Measurements from ENCODE around the gene SLC6A9. TPM values are rescaled to one million over a fixed set of nuclear protein-coding genes. Genes with fewer than 3 reads are reported as not detected.
A peak's percentile ranks its signal among the peaks of the same experiment; 100 is the strongest.

Gene SLC6A9
- polyA plus RNA-seq, 4 donors: 0.81 to 15.7 (median 2.0) TPM

DNA sequence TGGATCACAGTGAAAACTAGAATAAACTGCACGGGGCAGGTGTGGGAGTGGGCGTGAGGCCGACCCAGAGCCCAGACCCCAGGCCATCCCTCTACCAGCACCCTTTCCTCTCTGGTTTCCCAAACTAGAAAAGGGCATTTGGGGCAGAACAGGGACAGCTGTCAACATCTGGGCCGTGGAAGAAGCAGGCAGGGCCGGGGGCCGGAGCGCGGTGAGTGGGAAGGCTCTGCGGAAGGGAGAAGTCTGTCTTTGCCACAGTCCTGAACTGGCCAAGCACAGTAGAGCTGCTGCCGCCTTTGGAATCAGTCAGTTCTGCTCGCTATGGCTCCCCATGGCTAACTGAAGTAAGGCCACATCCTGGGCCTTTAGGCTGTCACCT, 33.3 kb downstream of the SLC6A9 start:
- Histone ChIP-seq H3K27ac (ENCODE audit: low read depth in 1 of 3, low read length in 2 of 3) (peak overlapping the region in 1 of 3 donors; percentile 78), H3K9me3 (ENCODE audit: control insufficient read depth in 2 of 2, insufficient read depth in 1 of 2, low read depth in 1 of 2, low read length in 1 of 2) (no peaks in the 10 kb centered on the region), H3K4me1 (ENCODE audit: control insufficient read depth in 3 of 3, insufficient read depth in 2 of 3, low read depth in 1 of 3, low read length in 2 of 3) (peaks cover 0 to 24% (median 0%) of the 10 kb centered on the region in 3 donors), H3K4me3 (ENCODE audit: low read depth in 1 of 3, low read length in 3 of 3) (peak overlapping the region in 1 of 3 donors; percentile 34), H3K27me3 (ENCODE audit: control insufficient read depth in 3 of 3, insufficient read depth in 3 of 3, low read length in 3 of 3) (no peaks in the 10 kb centered on the region), H3K36me3 (ENCODE audit: control insufficient read depth in 3 of 3, insufficient read depth in 2 of 3, low read depth in 1 of 3, low read length in 3 of 3) (peaks cover 0 to 40% (median 0%) of the 10 kb centered on the region in 3 donors)
- FAIRE-seq: no peak
- DNase-seq: no peak
- 75 to 85% (median 77%) methylated on average over 10 to 11 of the region's 11 CpGs for WGBS, 3 donors

DNA sequence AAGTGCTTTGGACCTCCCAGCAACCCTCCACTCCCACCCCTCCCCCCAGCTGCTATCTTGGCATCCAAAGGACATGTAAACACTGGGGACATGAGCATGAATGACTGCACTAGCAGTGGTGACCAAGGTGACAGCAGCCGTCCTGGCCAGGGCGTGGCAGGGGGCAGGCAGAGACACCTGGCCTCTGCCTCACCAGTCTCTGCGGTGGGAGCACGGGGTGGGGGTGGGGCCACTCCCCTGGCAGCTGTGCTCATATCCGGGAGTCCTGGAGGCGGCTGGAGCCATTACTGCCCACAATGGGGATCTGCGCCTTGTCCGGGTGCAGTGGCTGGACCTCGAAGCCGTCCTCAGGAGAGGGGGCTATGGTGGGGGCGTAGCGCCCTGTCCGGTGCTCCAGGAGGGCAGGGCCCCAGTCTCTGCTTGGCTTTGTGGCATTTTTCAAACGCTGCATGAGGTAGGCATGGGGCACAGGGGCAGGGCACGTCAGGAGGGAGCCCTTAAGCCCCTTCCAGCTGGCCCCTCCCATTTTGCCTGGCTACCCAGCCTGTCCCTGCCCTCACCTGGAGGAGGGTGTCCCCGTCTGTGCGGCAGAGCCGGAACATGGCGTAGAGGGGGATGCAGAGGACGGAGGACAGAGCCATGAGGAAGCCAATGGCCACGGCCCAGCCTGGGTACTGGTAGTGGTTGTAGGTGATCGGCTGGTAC, 33.8 kb downstream of the SLC6A9 start:
- Histone ChIP-seq H3K4me3 (ENCODE audit: low read depth in 1 of 3, low read length in 3 of 3) (peak overlapping the region in 1 of 3 donors; percentile 34), H3K27me3 (ENCODE audit: control insufficient read depth in 3 of 3, insufficient read depth in 3 of 3, low read length in 3 of 3) (no peaks in the 10 kb centered on the region), H3K4me1 (ENCODE audit: control insufficient read depth in 3 of 3, insufficient read depth in 2 of 3, low read depth in 1 of 3, low read length in 2 of 3) (peaks cover 0 to 29% (median 0%) of the 10 kb centered on the region in 3 donors), H3K9me3 (ENCODE audit: control insufficient read depth in 2 of 2, insufficient read depth in 1 of 2, low read depth in 1 of 2, low read length in 1 of 2) (no peaks in the 10 kb centered on the region), H3K27ac (ENCODE audit: low read depth in 1 of 3, low read length in 2 of 3) (peak overlapping the region in 1 of 3 donors; percentile 78), H3K36me3 (ENCODE audit: control insufficient read depth in 3 of 3, insufficient read depth in 2 of 3, low read depth in 1 of 3, low read length in 3 of 3) (peaks cover 0 to 40% (median 0%) of the 10 kb centered on the region in 3 donors)
- WGBS, 3 donors: 25 to 74% (median 47%) methylated on average over 22 of the region's 22 CpGs
- peak; percentile 52 to 80 for DNase-seq
- FAIRE-seq: no peak

DNA sequence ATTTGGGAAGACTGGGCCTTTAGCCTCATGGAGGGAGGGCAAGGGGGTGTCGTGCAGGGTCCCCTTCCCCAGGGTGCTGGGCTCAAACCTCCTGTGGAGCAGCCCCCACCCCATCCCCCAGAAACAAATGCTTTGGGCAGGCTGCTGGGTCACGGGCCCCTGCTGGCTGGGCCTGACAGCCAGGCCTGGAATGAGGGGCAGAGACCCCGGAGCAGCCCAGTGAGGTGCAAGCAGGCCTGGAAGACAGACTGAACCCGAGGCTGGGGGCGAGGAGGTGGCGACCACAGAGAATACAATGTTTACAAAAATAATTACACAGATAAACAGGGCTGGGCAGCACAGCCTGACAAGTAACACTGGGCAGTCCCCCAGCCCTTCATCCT, 34.5 kb downstream of the SLC6A9 start:
- DNase-seq (no peak), FAIRE-seq (no peak)
- no peaks in the 10 kb centered on the region for H3K9me3 ChIP-seq (ENCODE audit: control insufficient read depth in 2 of 2, insufficient read depth in 1 of 2, low read depth in 1 of 2, low read length in 1 of 2)
- 69 to 73% (median 73%) methylated on average over 6 of the region's 6 CpGs for WGBS, 3 donors
- H3K27me3 ChIP-seq (ENCODE audit: control insufficient read depth in 3 of 3, insufficient read depth in 3 of 3, low read length in 3 of 3): no peaks in the 10 kb centered on the region
- H3K4me1 ChIP-seq (ENCODE audit: control insufficient read depth in 3 of 3, insufficient read depth in 2 of 3, low read depth in 1 of 3, low read length in 2 of 3): peaks cover 0 to 33% (median 0%) of the 10 kb centered on the region in 3 donors
- H3K4me3 ChIP-seq (ENCODE audit: low read depth in 1 of 3, low read length in 3 of 3): no peak overlapping the region
- peaks cover 0 to 40% (median 0%) of the 10 kb centered on the region in 3 donors for H3K36me3 ChIP-seq (ENCODE audit: control insufficient read depth in 3 of 3, insufficient read depth in 2 of 3, low read depth in 1 of 3, low read length in 3 of 3)
- H3K27ac ChIP-seq (ENCODE audit: low read depth in 1 of 3, low read length in 2 of 3): peak overlapping the region in 1 of 3 donors; percentile 61

DNA sequence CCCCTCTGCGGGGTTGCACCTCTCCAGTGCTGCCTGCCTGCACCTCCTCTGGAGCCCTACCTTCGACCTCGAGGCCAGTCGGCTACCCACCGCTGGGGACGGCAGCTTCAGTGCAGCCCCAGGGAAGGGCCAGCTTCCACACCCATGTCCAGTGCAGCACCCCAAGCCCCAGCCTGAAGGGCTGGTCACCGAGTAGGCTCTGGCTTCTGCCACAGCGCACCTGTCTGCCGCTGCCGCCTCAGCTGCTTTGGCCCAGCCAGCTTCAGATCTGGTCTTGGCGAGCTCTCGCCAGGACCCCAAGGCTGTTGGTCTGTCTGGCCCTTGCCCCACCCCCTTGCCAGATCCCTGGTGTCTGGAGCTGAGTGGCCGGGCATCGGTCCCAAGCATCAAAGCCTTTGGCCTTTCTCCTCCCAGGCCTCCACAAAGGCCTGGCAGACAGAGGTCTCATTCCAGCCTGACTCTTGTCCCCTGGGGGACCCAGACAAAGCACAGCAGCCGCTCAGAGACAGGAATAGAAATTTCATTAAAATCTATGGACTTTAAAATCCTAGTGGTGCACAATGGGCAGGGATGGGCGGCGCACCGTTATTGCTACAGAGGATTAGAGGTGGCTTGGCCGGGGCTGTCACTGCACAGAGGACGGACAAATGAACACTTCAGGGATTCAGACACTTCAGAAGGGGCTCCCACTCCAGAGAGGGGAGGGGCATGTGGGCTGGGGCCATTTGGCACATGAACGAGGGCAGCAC, 35.1 kb downstream of the SLC6A9 start:
- Histone ChIP-seq H3K4me1 (ENCODE audit: control insufficient read depth in 3 of 3, insufficient read depth in 2 of 3, low read depth in 1 of 3, low read length in 2 of 3) (peaks cover 0 to 34% (median 0%) of the 10 kb centered on the region in 3 donors), H3K9me3 (ENCODE audit: control insufficient read depth in 2 of 2, insufficient read depth in 1 of 2, low read depth in 1 of 2, low read length in 1 of 2) (no peaks in the 10 kb centered on the region), H3K27ac (ENCODE audit: low read depth in 1 of 3, low read length in 2 of 3) (no peak overlapping the region), H3K27me3 (ENCODE audit: control insufficient read depth in 3 of 3, insufficient read depth in 3 of 3, low read length in 3 of 3) (no peaks in the 10 kb centered on the region), H3K4me3 (ENCODE audit: low read depth in 1 of 3, low read length in 3 of 3) (no peak overlapping the region), H3K36me3 (ENCODE audit: control insufficient read depth in 3 of 3, insufficient read depth in 2 of 3, low read depth in 1 of 3, low read length in 3 of 3) (peaks cover 0 to 39% (median 0%) of the 10 kb centered on the region in 3 donors)
- no peak for FAIRE-seq
- DNase-seq: no peak
- WGBS, 3 donors: 83 to 90% (median 84%) methylated on average over 21 of the region's 21 CpGs

DNA sequence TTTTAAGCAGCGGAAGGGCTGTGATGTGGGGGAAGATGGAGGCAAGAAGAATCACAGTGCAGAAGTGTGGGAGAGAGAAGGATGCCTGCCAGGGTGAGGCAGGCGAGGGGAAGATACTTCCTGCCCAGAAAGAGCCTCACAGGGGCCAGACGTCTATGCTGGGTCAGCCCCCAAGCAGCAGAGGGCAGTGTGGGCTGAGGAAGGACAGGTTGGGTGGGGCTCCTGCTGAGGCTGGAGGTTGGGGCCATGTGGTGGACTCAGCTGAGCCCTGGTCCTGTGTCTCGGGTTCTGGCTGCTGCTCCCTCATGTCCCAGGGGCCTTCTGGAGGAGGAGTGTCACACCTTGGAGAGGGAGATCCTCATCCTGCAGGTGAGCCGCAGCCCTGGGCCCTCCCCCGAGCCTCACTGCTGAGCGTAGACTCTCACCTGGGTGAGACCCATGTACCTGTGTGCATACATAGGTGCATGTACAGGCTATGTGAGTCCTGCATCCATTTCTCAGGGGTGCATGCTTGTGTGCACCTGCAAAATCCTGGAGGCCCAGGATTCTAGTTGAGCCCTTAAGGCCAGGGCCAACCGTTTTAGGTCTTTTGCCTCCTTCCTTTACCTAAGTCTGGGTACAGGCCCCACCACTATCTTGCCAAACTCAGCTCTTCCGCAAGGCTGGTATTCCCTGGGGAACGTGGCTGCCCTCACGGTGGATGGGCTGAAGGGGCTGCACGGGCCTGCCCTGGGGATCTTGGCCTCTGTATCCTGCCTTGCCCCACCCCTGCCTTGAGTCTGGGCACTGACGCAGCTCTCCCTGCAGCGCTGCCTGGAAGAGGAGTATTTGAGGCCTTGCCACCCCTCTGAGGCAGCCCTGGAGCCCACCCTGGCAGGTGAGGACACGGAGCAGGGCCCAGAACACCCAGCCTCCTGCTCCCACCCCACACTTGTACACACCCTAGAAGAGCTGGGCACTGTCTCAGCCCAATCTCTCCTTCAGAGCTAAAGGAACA, 36.2 kb downstream of the SLC6A9 start:
- Histone ChIP-seq H3K4me1 (ENCODE audit: control insufficient read depth in 3 of 3, insufficient read depth in 2 of 3, low read depth in 1 of 3, low read length in 2 of 3) (peaks cover 0 to 44% (median 4%) of the 10 kb centered on the region in 3 donors), H3K27me3 (ENCODE audit: control insufficient read depth in 3 of 3, insufficient read depth in 3 of 3, low read length in 3 of 3) (no peaks in the 10 kb centered on the region), H3K9me3 (ENCODE audit: control insufficient read depth in 2 of 2, insufficient read depth in 1 of 2, low read depth in 1 of 2, low read length in 1 of 2) (no peaks in the 10 kb centered on the region), H3K27ac (ENCODE audit: low read depth in 1 of 3, low read length in 2 of 3) (no peak overlapping the region), H3K4me3 (ENCODE audit: low read depth in 1 of 3, low read length in 3 of 3) (no peak overlapping the region), H3K36me3 (ENCODE audit: control insufficient read depth in 3 of 3, insufficient read depth in 2 of 3, low read depth in 1 of 3, low read length in 3 of 3) (peaks cover 0 to 37% (median 0%) of the 10 kb centered on the region in 3 donors)
- DNase-seq: peak; percentile 20 to 71
- WGBS, 3 donors: 76 to 77% (median 77%) methylated on average over 15 of the region's 15 CpGs
- no peak for FAIRE-seq

DNA sequence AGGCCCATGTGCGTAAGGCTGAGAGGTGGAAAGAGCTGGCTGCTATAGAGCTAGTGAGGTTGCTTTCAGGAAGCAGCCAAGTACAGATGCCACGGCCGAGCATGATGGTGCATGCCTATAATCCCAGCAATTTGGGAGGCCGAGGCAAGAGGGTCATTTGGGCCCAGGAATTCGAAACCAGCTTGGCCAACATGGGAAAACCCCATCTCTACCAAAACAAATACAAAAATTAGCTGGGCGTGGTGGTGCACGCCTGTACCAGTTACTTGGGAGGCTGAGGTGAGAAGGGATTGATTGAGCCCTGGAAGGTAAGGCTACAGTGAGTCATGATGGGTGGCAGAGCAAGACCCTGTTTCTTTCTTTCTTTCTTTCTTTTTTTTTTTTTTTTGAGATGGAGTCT, 37.2 kb downstream of the SLC6A9 start:
- no peaks in the 10 kb centered on the region for H3K27me3 ChIP-seq (ENCODE audit: control insufficient read depth in 3 of 3, insufficient read depth in 3 of 3, low read length in 3 of 3)
- no peak for DNase-seq
- peaks cover 0 to 34% (median 0%) of the 10 kb centered on the region in 3 donors for H3K36me3 ChIP-seq (ENCODE audit: control insufficient read depth in 3 of 3, insufficient read depth in 2 of 3, low read depth in 1 of 3, low read length in 3 of 3)
- peaks cover 0 to 44% (median 4%) of the 10 kb centered on the region in 3 donors for H3K4me1 ChIP-seq (ENCODE audit: control insufficient read depth in 3 of 3, insufficient read depth in 2 of 3, low read depth in 1 of 3, low read length in 2 of 3)
- 82 to 84% (median 82%) methylated on average over 7 of the region's 7 CpGs for whole genome bisulfite sequencing, 3 donors
- H3K9me3 ChIP-seq (ENCODE audit: control insufficient read depth in 2 of 2, insufficient read depth in 1 of 2, low read depth in 1 of 2, low read length in 1 of 2): no peaks in the 10 kb centered on the region
- no peak for FAIRE-seq
- no peak overlapping the region for H3K27ac ChIP-seq (ENCODE audit: low read depth in 1 of 3, low read length in 2 of 3)
- no peak overlapping the region for H3K4me3 ChIP-seq (ENCODE audit: low read depth in 1 of 3, low read length in 3 of 3)

DNA sequence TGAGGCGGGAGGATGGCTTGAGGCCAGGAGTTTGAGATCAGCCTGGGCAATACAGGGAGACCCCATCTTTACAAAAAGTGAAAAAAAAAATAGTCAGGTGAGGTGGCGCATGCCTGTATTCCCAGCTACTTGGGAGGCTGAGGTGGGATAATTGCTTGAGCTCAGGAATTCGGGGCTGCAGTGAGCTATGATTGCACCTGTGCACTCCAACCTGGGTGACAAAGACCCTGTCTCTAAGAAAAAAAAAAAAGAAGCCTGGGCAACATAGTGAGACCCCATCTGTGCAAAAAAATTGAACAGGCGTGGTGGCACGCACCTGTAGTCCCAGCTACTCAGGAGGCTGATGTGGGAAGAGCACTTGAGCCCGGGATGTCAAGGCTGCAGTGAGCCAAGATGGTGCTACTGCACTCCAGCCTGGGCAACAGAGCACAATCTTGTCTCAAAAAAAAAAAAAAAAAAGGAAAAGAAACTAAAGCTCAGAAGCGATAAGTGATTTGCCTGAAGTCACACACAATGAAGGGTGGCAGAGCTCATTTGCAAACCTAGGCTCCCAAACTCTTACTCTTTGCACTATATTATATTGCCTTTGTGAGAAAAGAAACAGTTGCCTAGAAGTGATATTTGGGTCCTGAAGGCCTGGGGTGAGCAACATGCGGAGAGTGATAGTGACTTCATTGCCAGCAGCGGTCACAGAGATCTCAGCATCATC, 37.9 kb downstream of the SLC6A9 start:
- peaks cover 0 to 33% (median 0%) of the 10 kb centered on the region in 3 donors for H3K36me3 ChIP-seq (ENCODE audit: control insufficient read depth in 3 of 3, insufficient read depth in 2 of 3, low read depth in 1 of 3, low read length in 3 of 3)
- 89 to 96% (median 91%) methylated on average over 9 of the region's 9 CpGs for WGBS, 3 donors
- no peak overlapping the region for H3K4me3 ChIP-seq (ENCODE audit: low read depth in 1 of 3, low read length in 3 of 3)
- peak overlapping the region in 1 of 3 donors; percentile 87 for H3K27ac ChIP-seq (ENCODE audit: low read depth in 1 of 3, low read length in 2 of 3)
- H3K9me3 ChIP-seq (ENCODE audit: control insufficient read depth in 2 of 2, insufficient read depth in 1 of 2, low read depth in 1 of 2, low read length in 1 of 2): no peaks in the 10 kb centered on the region
- FAIRE-seq (no peak), DNase-seq (no peak)
- no peaks in the 10 kb centered on the region for H3K27me3 ChIP-seq (ENCODE audit: control insufficient read depth in 3 of 3, insufficient read depth in 3 of 3, low read length in 3 of 3)
- peaks cover 0 to 44% (median 4%) of the 10 kb centered on the region in 3 donors for H3K4me1 ChIP-seq (ENCODE audit: control insufficient read depth in 3 of 3, insufficient read depth in 2 of 3, low read depth in 1 of 3, low read length in 2 of 3)
